ENCODE data around the gene ATP11B. TPM values are rescaled to one million over a fixed set of nuclear protein-coding genes. Genes with fewer than 3 reads are reported as not detected.
A peak's percentile ranks its signal among the peaks of the same experiment; 100 is the strongest.

Gene ATP11B
- 10 to 100 TPM; 53.1 to 69.9 (median 61.1) TPM for total RNA-seq

DNA sequence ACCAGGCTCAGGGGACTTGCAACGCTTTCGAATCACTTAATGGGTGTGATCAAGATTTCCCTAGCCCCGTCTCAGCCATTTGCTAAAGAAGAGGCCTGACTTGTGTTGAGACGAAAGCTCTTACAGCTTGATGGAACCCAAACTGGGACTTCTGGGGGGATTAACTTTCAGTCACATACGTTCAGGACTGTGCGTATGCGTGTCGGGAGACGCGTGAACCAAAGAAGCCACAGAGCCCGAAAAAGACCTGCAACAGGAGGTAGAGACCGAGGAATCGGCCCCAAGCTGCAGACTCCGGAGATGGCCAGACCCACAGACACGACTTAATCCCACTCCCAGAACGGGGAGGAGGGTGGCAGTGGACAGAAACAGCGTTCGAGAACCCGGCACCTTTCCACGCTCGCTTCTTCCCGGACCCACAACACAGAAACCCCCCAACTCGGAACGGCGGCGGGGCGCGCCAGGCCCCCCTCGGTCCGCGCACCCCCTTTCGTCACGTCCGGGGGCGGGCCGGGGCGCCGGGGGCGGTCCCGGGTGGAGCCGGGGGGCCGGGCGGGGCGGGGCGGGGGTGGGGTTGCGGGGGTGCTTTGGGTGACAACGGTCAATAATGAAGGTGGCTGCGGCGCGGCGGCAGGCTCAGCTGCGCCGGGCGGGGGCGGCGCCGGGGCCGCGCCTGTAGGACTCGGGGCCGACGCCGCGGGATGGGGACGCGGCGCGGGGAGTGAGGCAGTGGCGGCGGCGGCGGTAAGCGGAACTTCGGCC, at the start of gene ATP11B:
Gene ATP11B, plus strand, starts transcription at position 604 of the 762 bp plus-strand sequence. CDS start 256 bp downstream, outside the sequence.
- peak; percentile 69 to 76 for DNase-seq
- intact Hi-C loops (cut with DNase I) = no loop called here
- Histone ChIP-seq H3K4me3 (replicated peaks in 1 of 3) (peak within 1 kb of the TSS; percentile 52 to 89 (median 81)), H3K36me3 (no peaks in the 10 kb centered on the region), H3K4me1 (peaks cover 7 to 12% of the 10 kb centered on the region in 2 donors), H3K9me3 (no peaks in the 10 kb centered on the region), H3K27me3 (no peaks in the 10 kb centered on the region), H3K27ac (peak within 1 kb of the TSS; percentile 84 to 89 (median 88))
- WGBS, 2 donors = 1 to 2% methylated on average over 21 to 36 of the region's 74 CpGs
- TF ChIP-seq CTCF (IDR thresholded peaks at IDR 0.05) = no peak
- peak in 1 of 2 donors; percentile 89 for TF ChIP-seq POLR2A (IDR thresholded peaks at IDR 0.05)

GRCh38 chr3:182746959-182747358, 46.3 kb upstream of the ATP11B start:
- intact Hi-C loops (cut with DNase I) = no loop called here
- H3K4me1 ChIP-seq = no peaks in the 10 kb centered on the region
- H3K36me3 ChIP-seq = no peaks in the 10 kb centered on the region
- TF ChIP-seq CTCF (IDR thresholded peaks at IDR 0.05) = no peak
- no peak for TF ChIP-seq POLR2A (IDR thresholded peaks at IDR 0.05)
- no peak for DNase-seq
- H3K27me3 ChIP-seq = no peaks in the 10 kb centered on the region
- no peak overlapping the region for H3K27ac ChIP-seq
- 52 to 61% methylated on average over 3 of the region's 3 CpGs for WGBS, 2 donors
- no peak overlapping the region for H3K4me3 ChIP-seq (replicated peaks in 1 of 3)
- H3K9me3 ChIP-seq = no peaks in the 10 kb centered on the region

DNA sequence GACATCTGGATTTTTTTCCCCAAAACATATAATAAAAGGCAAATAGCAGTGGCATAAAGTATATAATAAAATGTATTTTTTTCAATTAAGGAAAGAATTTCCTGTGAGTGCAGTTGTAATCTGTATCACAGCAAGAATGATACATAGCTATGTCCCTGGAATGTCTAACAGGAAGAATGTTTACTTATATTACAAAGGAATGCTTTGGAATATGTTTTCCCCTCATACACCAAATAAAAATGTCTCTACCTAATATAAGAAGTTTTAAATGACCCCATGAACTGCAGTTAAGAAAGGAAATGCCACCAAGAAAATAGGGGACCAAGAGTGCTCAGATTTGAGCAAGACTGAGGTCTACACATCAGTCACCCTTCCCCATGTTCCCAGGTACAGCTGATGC, 38.0 kb upstream of the ATP11B start:
- TF ChIP-seq POLR2A (IDR thresholded peaks at IDR 0.05) = no peak
- intact Hi-C loops (cut with DNase I) = no loop called here
- no peak overlapping the region for H3K4me3 ChIP-seq (replicated peaks in 1 of 3)
- no peaks in the 10 kb centered on the region for H3K4me1 ChIP-seq
- no peaks in the 10 kb centered on the region for H3K9me3 ChIP-seq
- DNase-seq = no peak
- no peak overlapping the region for H3K27ac ChIP-seq
- no peaks in the 10 kb centered on the region for H3K36me3 ChIP-seq
- H3K27me3 ChIP-seq = no peaks in the 10 kb centered on the region

GRCh38 chr3:182755712-182756111, 37.6 kb upstream of the ATP11B start:
- Histone ChIP-seq H3K27ac (no peak overlapping the region), H3K27me3 (no peaks in the 10 kb centered on the region), H3K36me3 (no peaks in the 10 kb centered on the region), H3K4me3 (replicated peaks in 1 of 3) (no peak overlapping the region), H3K4me1 (no peaks in the 10 kb centered on the region), H3K9me3 (no peaks in the 10 kb centered on the region)
- 77 to 78% methylated on average over 3 of the region's 3 CpGs for WGBS, 2 donors
- no peak for DNase-seq
- intact Hi-C loops (cut with DNase I) = no loop called here
- no peak for TF ChIP-seq POLR2A (IDR thresholded peaks at IDR 0.05)

DNA sequence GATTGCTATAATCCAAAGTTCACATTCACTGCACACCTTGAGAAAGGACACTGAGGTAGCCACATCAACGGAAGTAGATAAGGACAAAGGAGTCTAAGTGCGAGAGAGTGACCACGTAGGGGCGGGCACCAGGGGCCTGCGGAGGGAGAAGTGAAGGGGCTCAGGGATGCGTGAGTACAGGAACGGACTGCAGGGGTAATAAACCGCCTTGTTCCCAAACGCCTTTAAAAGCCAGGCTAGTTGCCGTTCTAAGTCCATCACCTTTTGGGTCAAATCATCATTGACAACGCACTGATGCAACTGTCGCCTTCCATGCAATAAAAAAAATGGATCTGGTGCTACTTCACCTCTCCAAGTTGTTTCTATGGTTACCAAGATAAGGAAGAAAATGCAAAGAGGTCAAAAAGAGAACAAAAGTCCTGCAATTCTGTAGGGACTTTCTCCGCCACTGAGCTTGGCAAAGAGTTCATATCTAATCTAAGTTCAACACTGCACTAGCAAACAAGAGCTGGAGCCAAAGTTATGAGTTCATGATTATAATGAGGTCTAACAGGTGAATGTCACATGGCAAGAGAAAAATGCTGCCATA, 32.6 kb upstream of the ATP11B start:
- no peaks in the 10 kb centered on the region for H3K36me3 ChIP-seq
- no peaks in the 10 kb centered on the region for H3K27me3 ChIP-seq
- DNase-seq = no peak
- no peak overlapping the region for H3K4me3 ChIP-seq (replicated peaks in 1 of 3)
- no peak for TF ChIP-seq CTCF (IDR thresholded peaks at IDR 0.05)
- no peak for TF ChIP-seq POLR2A (IDR thresholded peaks at IDR 0.05)
- 81 to 87% methylated on average over 13 of the region's 13 CpGs for WGBS, 2 donors
- no peaks in the 10 kb centered on the region for H3K9me3 ChIP-seq
- intact Hi-C loops (cut with DNase I) = no loop called here
- no peaks in the 10 kb centered on the region for H3K4me1 ChIP-seq
- H3K27ac ChIP-seq = no peak overlapping the region

GRCh38 chr3:182763896-182764295, 29.4 kb upstream of the ATP11B start:
- WGBS, 2 donors = 70 to 88% methylated on average over 2 of the region's 2 CpGs
- Histone ChIP-seq H3K4me3 (replicated peaks in 1 of 3) (no peak overlapping the region), H3K36me3 (no peaks in the 10 kb centered on the region), H3K4me1 (no peaks in the 10 kb centered on the region), H3K9me3 (no peaks in the 10 kb centered on the region), H3K27ac (no peak overlapping the region), H3K27me3 (no peaks in the 10 kb centered on the region)
- DNase-seq = no peak
- intact Hi-C loops (cut with DNase I) = no loop called here
- TF ChIP-seq CTCF (IDR thresholded peaks at IDR 0.05) = no peak
- no peak for TF ChIP-seq POLR2A (IDR thresholded peaks at IDR 0.05)

All from thyroid gland (tissue), 4 donors.